Neural cell (in vitro differentiated cells): ENCODE results near the gene ENDOV.

Experiments
- CTCF ChIP-seq: fragments of 450-650 bp; IDR thresholded peaks from 2 replicates; pipeline ENCODE4 v1.5.1; 2014; ENCODE audit warnings: antibody characterized with exemption, mild to moderate bottlenecking, moderate library complexity; ENCODE audit not compliant: poor library complexity, severe bottlenecking
- EZH2 ChIP-seq: fragments of 200-600, 300-800 bp; shearing (Covaris generic), sonication (generic); IDR thresholded peaks from 2 replicates; pipeline ENCODE4 v1.6.1; 2014; ENCODE audit warnings: antibody characterized with exemption, low read length, borderline replicate concordance, mild to moderate bottlenecking; ENCODE audit not compliant: insufficient read depth, poor library complexity, severe bottlenecking

GRCh38 chr17:80380555-80381002, 34.4 kb upstream of the ENDOV start:
- TF ChIP-seq EZH2, result no peak
- no peak for TF ChIP-seq CTCF
